ENCODE data around the gene CD7.
A peak's percentile ranks its signal among the peaks of the same experiment; 100 is the strongest.
"Not testable (repeated sequence)": the region's sequence is repeated elsewhere in the genome, so short reads cannot be mapped to it uniquely, and the experiment has no call there.

CD7 gene

GRCh38 chr17:82317394-82318168, at the start of gene CD7:
Gene CD7, minus strand, starts transcription at chr17:82317608. Its CDS starts 113 bp downstream, at chr17:82317495.
- no peak for DNase-seq

GRCh38 chr17:82366749-82367148, 49.3 kb upstream of the CD7 start:
- DNase-seq: no peak

- no peak for DNase-seq
Measured at GRCh38 chr17:82365606-82366295, 48.3 kb upstream of the CD7 start.

- no peak for DNase-seq
Measured at GRCh38 chr17:82361885-82362633, 44.7 kb upstream of the CD7 start.

GRCh38 chr17:82359451-82360074, 42.2 kb upstream of the CD7 start:
- DNase-seq: not testable (repeated sequence)

- DNase-seq: no peak
Measured at GRCh38 chr17:82358465-82359350, 41.3 kb upstream of the CD7 start, which contains the start of gene TEX19. Gene TEX19, plus strand, starts transcription at chr17:82359247. Its CDS starts 2,904 bp downstream, at chr17:82362151.

GRCh38 chr17:82357394-82357793, 40.0 kb upstream of the CD7 start:
- no peak for DNase-seq

- no peak for DNase-seq
Measured at GRCh38 chr17:82356845-82357355, 39.5 kb upstream of the CD7 start.

GRCh38 chr17:82355770-82356427, 38.5 kb upstream of the CD7 start:
- no peak for DNase-seq

- no peak for DNase-seq
Measured at GRCh38 chr17:82354804-82355308, 37.4 kb upstream of the CD7 start.

- DNase-seq: no peak
Measured at GRCh38 chr17:82353484-82353883, 36.1 kb upstream of the CD7 start.

GRCh38 chr17:82351713-82352488, 34.5 kb upstream of the CD7 start:
- DNase-seq: peak; percentile 62 to 96

GRCh38 chr17:82351254-82351712, 33.9 kb upstream of the CD7 start:
- DNase-seq: no peak

GRCh38 chr17:82350182-82351030, 33.0 kb upstream of the CD7 start:
- peak; percentile 17 to 48 for DNase-seq

- no peak for DNase-seq
Measured at GRCh38 chr17:82349287-82349701, 31.9 kb upstream of the CD7 start.

- DNase-seq: no peak
Measured at GRCh38 chr17:82348866-82349265, 31.5 kb upstream of the CD7 start.

- DNase-seq: no peak
Measured at GRCh38 chr17:82348434-82348833, 31.0 kb upstream of the CD7 start.

- DNase-seq: not testable (repeated sequence)
Measured at GRCh38 chr17:82347994-82348393, 30.6 kb upstream of the CD7 start.

Measured in inflammatory macrophage treated with lipopolysaccharide for 1 hour (primary cell).